Posterior cingulate gyrus (tissue), 11 donors: ENCODE results near the gene CNTNAP2.
A peak's percentile ranks its signal among the peaks of the same experiment; 100 is the strongest.
"Not testable (repeated sequence)": the region's sequence is repeated elsewhere in the genome, so short reads cannot be mapped to it uniquely, and the experiment has no call there.

Experiments
- DNase-seq, 10 donors: peaks; one replicate each; pipeline versions ENCODE4 v3.0.0 to v3.0.0-alpha.2; 2020 to 2021; ENCODE audit warnings: mixed read lengths in 3 of 10
- intact Hi-C: fragments of 100-400 bp; cut with DNase I; formaldehyde crosslinking; loops from one replicate; pipeline ENCODE4 v1.15.1; 2023

Gene CNTNAP2

GRCh38 chr7:147571436-147572185 is 1455.0 kb downstream of the CNTNAP2 start:
- no peak for DNase-seq
- intact Hi-C loops, result no loop called here

- DNase-seq, result no peak
- intact Hi-C loops, result no loop called here
Measured at GRCh38 chr7:147578196-147578595, 1461.6 kb downstream of the CNTNAP2 start.

GRCh38 chr7:147579148-147579547 is 1462.5 kb downstream of the CNTNAP2 start:
- intact Hi-C loops, result no loop called here
- no peak for DNase-seq

DNA sequence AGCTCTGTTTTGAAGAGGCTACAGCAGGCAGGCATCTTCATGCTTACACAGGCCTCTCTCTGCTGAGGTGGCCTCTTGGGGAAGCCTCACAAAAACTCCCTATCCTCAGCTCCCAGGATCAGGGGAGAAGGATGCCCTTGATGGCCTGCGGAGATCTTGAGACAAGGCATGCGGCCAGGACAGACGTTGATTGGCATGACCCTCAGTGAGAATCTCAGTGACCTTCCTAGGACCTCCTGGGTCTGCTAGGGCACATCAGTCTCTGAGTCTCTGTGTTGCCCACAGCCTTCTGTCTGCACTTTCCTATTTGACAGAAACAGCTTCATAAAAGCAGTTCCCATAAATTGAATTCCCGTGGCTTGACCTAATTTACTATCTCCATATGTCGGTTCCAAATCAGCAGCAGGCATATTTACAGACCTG is 1468.2 kb downstream of the CNTNAP2 start:
- intact Hi-C loops, result no loop called here

GRCh38 chr7:147586110-147586509 is 1469.5 kb downstream of the CNTNAP2 start:
- no peak for DNase-seq
- intact Hi-C loops, result no loop called here

More for the DNA sequence above, 1468.2 kb downstream of the CNTNAP2 start:
- no peak for DNase-seq

GRCh38 chr7:147586526-147586925 is 1469.9 kb downstream of the CNTNAP2 start:
- intact Hi-C loops, result no loop called here
- no peak for DNase-seq

DNA sequence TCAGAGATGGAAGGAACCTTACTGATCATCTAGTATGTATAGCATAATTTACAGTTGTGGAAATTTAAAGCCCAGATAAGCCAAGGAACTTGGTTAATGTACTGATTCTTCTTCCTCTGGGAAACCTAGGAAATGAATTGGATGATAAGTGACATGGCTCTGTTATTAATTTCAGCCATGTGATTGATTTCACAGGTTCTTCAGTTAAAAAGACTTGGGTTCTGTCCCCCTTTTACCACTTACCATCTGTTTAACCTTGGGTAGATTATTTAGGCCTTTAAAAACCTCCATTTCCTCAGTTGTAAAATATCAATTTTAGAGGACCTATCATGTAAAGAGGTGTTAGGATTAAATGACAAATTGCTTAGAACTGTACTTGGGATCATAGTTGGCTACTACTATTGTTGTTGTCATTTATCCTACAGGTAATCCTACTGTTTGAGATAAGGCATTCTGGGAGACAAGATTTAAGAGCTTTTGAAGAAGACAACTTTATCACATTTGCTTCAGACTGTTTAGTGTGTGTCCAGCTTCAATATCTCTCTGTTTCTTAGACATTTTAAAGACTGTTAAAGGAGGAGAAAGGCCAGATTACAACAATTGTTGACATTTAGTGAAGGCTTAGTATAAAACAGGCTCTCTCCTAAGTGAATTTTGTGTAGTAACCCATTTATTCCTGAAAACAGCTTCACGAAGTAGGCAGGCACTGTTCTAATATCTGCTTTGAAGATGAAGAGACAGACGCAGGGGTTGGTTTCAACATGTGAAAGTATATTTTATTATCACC is 1476.9 kb downstream of the CNTNAP2 start:
- intact Hi-C loops, result no loop called here

GRCh38 chr7:147595042-147595441 is 1478.4 kb downstream of the CNTNAP2 start:
- DNase-seq, result no peak
- intact Hi-C loops, result no loop called here

More for the DNA sequence above, 1476.9 kb downstream of the CNTNAP2 start:
- no peak for DNase-seq

- DNase-seq, intact Hi-C loops: not testable (repeated sequence)
Measured at GRCh38 chr7:147598687-147599086, 1482.1 kb downstream of the CNTNAP2 start.

- DNase-seq, result no peak
Measured at GRCh38 chr7:147605323-147605722, 1488.7 kb downstream of the CNTNAP2 start.

DNA sequence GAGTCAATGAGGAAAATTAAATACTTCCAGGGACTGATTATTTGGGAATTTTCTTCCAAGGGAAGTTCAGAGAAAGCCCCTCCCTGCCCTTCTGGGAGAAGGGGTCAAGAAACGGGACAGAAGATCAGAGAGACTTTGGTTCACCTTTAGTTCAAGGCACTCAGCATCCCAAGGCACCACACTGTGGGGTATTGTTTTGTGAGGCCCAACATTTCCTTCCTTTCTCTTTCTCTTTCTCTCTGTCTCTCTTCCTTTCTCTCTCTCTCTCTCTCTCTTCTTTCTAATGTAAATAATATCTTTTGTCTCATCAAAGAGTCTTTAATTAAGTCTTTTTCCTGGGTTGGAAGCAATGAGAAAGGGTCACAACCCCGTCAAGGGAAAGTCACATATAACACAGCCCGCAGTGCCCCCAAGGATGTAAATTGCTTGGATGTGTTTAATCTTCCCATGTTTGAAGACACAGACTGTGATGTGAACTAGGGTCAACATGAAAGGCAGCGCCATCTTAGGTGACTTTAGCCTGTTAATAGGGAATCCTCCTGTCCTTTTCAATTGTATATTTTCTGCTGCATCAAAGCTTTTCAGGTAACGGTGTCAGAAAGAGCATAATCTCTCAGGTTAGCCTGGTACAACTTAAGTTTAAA is 1490.7 kb downstream of the CNTNAP2 start:
- intact Hi-C loops, result no loop called here
- DNase-seq, result no peak

More at GRCh38 chr7:147605323-147605722, 1488.7 kb downstream of the CNTNAP2 start:
- intact Hi-C loops, result no loop called here

DNA sequence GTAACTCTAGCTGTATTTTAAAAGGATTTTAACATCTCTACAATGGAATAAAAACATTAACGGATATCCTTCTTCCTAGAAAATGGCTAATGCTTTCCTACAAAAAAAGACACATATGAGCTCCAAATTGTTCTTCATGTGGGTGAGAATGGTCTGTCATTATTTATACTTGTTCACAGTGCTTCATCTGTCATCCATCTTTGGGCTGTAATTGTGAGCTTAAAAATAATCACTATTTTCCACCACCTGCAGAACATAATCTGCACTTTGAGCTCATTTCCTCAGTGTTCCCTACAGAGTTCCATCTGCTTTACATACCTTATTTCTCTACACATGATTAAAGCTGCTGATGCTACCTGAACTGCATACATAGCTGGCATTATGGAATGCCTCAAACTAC is 1494.8 kb downstream of the CNTNAP2 start:
- intact Hi-C loops, result no loop called here
- no peak for DNase-seq

DNA sequence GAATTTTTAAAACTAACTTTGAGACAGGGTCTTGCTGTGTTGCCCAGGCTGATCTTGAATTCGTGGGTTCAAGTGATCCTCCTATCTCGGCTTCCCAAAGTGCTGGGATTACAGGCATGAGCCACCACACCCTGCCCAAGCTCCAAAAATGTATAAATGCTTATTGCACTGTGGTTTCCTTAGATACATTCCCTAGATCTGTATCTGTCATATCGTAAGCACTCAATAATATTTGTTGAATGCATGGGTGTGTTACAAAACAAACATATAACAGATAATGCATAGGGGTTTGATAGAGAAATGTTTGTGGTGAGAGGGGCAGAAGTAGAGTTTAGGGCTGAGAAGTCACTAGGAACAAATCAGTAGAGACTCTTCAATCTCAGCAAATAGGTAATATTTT is 1518.7 kb downstream of the CNTNAP2 start:
- no peak for DNase-seq
- intact Hi-C loops, result no loop called here

DNA sequence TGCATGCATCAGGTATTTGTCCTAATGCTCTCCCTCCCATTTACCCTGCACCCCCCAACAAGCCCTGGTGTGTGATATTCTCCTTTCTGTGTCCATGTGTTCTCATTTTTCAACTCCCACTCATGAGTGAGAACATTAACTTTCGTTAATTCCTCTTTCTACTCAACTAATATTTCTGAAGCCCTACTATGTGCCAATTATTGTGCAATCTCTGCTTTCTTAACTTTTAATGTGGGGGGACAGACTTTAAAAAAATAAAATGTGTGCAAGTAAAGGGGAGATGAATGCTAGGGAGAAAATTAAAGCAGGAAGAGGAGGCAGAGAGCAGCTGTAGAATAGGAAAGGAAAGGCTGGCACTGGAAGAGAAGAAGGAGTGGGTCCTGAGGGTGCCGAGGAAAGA is 1520.0 kb downstream of the CNTNAP2 start:
- intact Hi-C loops, result no loop called here
- no peak for DNase-seq

- intact Hi-C loops, result no loop called here
- DNase-seq, result no peak
Measured at GRCh38 chr7:147638566-147638965, 1522.0 kb downstream of the CNTNAP2 start.

DNA sequence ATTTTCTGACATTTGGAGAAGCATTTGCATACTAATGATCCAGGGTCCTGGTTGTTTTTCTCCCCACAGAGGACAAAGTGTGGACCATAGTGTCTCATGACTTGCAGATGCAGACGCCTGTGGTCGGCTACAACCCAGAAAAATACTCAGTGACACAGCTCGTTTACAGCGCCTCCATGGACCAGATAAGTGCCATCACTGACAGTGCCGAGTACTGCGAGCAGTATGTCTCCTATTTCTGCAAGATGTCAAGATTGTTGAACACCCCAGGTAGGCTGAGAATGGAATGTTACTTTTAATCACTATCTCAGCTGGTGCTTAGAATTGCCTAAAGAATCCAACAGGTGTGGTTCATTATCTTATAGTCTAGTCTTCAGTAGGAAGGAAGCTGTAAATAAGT is 1522.4 kb downstream of the CNTNAP2 start:
- DNase-seq, result peak in 5 of 10 donors; percentile 12 to 55 (median 31)

DNA sequence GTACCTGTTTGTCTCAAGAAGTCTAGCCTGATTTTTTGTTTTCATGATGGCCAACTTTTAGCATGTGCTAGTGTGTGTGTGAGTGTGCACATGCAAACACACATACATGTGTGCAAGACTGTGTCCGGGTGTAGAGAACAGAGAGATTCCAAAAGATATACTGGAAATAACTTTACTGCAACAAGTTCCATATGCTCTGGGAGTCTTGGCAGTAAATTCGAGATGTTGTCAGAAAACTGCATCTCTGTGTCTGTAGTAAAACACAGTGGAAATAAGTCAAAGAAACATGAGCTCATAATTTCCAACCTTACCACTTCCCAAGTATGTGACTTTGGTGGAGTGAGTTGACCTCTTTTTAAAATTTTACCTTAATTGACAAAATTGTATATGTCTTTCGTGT is 1523.2 kb downstream of the CNTNAP2 start:
- no peak for DNase-seq
- intact Hi-C loops, result no loop called here

More for the DNA sequence above, 1522.4 kb downstream of the CNTNAP2 start:
- intact Hi-C loops, result no loop called here

GRCh38 chr7:147640821-147641220 is 1524.2 kb downstream of the CNTNAP2 start:
- DNase-seq, result no peak
- intact Hi-C loops, result no loop called here

DNA sequence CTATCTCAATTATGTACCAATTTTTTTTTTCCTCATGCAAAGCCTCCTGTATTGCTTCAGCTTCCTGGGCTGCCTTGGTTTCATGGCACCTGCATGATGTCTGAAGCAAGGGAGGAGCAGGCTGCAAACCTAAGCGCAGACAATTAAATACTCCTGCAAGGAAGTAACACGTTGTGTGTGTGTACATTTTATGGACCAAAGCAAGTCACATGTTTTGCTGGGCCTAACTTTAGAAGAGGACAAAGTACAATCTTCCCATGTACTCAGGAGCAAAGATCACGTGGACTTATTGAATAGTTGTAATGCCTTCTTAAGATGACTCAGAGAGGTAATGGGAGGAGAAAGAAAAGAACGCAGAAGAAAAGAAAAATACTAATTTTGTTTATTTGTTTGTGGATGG is 1530.0 kb downstream of the CNTNAP2 start:
- intact Hi-C loops, result no loop called here
- DNase-seq, result no peak

DNA sequence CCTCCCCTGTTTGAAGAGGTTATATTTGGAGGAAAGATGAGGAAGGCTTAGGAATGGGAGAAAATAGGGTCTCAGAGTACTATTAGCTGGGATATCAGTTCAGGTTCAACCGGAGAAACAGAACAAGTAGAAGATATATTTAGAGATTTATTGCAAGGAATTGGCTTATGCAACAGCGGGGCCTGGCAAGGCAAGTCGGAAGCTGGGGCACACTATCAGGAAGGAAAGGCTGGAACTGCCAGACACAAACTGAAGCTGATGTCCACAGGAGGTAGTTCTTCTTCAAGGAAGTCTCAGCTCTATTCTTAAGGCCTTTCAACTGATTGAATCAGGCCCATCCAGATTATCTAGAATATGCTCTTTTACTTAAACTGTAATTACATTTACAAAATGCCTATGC is 1534.4 kb downstream of the CNTNAP2 start:
- intact Hi-C loops, result no loop called here

GRCh38 chr7:147651601-147652000 is 1535.0 kb downstream of the CNTNAP2 start:
- intact Hi-C loops, result no loop called here
- DNase-seq, result no peak

More for the DNA sequence above, 1534.4 kb downstream of the CNTNAP2 start:
- no peak for DNase-seq
